LNCAP (cell line): ENCODE measurements around the gene PRR19.

Experiments used
- CTCF ChIP-seq: fragments of 450-650 bp; IDR thresholded peaks from 2 replicates; pipeline ENCODE4 v1.5.1; 2017; ENCODE audit warnings: mild to moderate bottlenecking

The PRR19 gene

GRCh38 chr19:42270346-42271044 lies 31.4 kb upstream of the PRR19 start:
- TF ChIP-seq CTCF: no peak

GRCh38 chr19:42271045-42271419 lies 30.9 kb upstream of the PRR19 start:
- no peak for TF ChIP-seq CTCF

- no peak for TF ChIP-seq CTCF
Observed at GRCh38 chr19:42271861-42272534, 29.9 kb upstream of the PRR19 start.

- TF ChIP-seq CTCF: no peak
Observed at GRCh38 chr19:42272535-42272897, 29.4 kb upstream of the PRR19 start.

- no peak for TF ChIP-seq CTCF
Observed at GRCh38 chr19:42272989-42273406, 28.9 kb upstream of the PRR19 start.

- no peak for TF ChIP-seq CTCF
Observed at GRCh38 chr19:42273407-42274064, 28.4 kb upstream of the PRR19 start.

- no peak for TF ChIP-seq CTCF
Observed at GRCh38 chr19:42274065-42274682, 27.8 kb upstream of the PRR19 start.
